ENCODE results near the gene NAA38.

NAA38 gene

DNA sequence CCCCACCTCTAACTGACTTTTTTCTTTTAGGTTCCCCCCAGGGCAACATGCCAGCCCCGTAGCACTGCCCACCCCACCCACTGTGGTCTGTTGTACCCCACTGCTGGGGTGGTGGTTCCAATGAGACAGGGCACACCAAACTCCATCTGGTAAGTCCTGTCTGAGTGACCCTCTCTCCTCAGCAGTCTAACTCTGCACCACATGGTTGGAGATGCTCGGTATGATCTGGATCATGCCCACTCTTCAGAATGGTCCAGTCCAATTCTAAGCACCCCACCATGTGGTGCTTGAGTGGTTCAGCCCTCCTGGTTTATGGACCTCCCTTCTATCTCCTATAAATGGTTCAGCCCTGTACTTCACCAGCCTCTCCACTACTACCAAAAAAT is 17.5 kb downstream of the NAA38 start:
- DNase-seq = peak in 1 of 2 donors; percentile 54

DNA sequence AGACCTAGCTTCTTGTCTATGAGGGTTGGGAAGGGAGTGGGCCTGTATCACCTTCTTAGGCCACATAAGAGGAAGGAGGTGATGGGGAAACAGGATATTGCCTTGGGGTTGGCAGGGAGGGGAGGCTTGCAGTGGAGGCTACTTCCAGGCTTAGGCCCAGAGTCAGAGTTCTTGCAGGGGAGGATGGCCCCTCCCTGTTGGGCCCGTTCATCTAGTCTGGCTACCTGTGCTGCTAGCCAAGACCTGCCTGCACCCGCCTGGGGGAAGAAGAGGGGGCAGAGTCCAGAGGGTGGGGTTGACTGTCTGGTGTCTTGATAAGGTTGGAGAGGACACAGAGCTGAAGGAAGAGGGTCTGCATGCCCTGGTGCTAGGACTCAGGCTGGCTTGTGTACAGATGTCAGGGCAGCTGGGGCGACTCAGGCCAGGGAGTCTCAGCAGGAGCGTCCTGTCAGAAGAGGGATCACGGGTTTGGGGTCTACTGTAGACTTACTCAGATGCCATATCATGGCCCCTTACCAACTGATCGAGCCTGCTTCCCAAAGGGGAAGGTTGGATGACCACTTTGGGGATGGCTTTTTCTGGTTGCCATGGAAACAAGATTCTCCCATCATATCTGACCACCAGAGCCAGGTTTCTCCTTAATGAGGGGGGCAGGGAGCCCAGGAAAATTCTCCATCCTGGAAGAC is 18.0 kb downstream of the NAA38 start:
- DNase-seq = peak; percentile 21 to 46

DNA sequence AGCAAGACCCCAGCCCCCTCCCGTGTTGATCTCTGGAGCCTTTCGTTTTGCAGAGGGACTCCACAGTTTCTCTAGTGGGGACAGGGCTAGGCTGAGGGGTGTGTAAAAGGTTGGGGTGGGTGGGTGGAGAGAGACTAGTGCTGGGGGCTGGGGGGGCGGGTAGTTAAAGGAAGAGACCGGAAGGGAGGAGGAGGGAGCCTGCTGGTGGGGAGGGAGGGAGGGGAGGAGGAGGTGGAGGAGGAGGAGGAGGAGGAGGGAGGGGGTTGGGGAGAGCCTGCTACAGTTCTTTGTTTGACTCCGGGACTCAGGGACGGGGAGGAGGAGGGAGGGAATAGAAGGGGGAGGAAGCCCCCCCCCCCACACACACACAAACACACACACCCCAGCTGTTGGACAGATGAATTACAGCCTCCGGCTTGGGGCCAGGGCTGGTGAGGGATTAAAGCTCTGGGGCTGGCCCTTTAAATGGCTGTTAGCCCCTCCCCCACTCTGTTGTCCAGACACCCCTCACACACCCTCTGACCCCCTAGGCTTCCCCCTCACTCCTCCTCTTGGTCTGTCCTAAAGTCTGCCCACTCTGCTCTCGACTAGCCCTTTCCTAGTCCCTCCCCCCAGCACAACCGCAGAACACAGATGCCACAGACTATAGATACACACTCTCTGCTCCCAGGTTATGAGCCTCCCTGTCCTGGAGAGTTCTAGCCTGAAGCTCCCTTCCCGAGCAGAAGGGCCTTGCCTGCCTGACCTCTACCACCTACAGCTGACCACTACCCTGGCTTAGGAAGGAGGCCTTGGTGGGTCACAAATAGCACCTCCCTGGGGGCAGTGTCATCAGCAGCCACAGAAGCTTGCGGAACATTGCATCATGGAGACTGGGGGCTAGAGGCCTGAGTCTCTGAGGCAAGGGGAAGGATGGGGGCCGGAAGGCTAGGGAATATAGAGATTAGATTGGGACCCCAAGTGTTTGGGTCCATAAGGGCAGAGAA is 19.0 kb downstream of the NAA38 start:
- DNase-seq = peak; percentile 45 to 56

DNA sequence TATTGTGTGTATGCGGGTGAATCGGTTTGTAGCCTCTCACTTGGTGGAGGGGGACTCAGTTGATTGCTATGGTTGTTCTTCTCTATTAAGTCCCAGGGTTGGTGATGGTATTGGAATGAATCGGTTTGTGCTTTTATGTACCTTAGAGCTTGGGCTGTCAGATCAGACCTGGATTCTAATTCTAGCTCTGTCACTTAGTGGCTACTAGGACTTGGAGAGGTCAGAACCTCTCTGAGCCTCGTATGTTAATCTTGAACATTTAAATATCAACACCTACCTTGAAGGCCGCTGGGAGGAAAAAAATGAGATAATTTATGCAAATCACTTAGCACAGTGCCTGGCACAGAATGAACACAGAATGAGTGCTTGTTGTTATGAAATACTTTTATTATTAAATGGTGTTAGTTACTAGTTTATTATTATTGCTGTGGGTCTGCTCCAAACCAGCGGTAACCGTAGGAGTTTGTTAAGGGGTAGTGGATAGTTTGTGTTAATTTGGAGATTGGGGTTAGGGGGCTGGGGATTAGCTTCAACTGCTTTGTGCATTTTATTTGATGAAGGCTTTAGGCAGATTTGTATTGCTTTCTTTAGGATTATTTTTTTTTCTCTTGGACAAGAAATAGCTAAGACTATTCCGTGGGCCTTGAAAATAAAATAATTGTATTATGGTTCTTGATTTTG is 19.8 kb downstream of the NAA38 start:
- peak in 1 of 2 donors; percentile 38 for DNase-seq

DNA sequence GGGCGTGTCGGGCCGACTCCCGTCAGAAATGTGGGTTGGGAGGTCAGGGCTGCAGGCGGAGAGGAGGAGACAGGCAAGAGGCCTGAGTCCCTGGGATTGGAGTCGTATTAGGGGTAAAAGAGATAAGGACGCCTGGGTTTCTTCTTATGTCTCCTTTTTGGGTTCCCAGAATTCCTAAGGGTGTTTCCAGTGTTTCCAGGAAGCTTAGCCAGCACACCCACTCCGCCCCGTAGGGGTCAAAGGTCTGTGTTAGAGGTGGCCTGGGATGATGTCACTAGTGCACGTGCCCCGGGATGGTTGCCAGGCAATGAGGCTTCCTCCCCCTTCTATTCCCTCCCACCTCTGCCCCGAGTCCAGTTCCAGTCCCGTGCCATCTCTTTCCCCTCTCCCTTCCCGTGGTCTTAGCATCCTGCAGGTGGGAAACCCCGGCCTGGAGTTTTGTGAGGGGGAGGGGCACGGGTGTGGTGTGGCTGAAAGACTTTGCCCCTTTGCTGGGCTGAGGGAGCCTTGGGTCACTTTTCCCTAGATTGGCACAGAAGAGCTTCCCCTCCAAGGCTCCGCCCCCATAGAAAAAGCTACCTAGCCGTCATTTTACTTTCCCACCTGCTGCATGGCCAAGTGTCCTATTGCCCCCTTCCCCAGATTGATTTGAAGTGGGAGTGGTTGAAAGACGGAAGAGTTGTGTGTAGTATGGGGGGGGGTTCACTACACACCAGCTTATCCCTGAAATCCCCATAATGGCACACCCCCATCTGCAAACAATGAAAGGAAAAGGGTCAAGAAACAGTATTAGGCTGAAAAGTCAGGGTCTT is 20.6 kb downstream of the NAA38 start:
- DNase-seq = peak; percentile 85 to 87

DNA sequence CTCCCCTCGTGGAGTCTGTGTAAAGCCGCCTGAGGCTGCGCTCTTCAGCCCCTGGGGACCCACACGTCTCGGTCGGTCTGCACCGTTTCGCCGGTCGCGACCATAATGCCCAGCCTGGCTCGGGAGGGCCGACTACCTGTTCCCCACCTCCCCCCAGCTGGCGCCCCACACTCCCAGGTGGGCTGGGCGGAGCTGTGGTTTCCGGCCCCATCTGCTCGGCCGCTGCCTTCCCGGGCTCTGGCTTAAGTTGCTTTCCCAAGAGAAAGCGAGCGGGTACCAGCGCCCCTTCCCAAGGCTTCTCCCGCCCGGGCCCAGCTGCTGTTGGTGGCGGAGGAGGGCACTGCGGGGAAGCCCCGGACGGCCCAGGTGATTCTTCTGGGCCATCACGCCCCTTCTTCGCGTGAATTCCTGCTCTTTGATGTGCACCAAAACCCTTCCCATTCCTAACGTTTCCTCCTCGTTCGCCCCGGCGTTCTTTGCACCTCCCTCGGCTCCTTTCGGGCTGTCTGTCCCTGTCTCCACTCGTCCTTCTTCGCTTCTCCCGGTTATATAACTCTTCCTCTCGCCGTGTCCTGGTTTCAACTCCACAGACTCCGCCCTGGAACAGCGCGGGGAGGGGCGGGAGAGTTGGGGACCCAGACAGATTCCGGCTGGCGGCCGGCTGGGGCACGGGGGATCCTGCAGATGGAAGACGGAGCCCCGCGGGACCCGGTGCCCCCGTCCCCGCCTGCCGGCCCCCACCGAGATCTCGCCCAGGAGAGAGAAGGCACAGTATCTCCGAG is 21.4 kb downstream of the NAA38 start:
- DNase-seq = peak in 1 of 2 donors; percentile 73

DNA sequence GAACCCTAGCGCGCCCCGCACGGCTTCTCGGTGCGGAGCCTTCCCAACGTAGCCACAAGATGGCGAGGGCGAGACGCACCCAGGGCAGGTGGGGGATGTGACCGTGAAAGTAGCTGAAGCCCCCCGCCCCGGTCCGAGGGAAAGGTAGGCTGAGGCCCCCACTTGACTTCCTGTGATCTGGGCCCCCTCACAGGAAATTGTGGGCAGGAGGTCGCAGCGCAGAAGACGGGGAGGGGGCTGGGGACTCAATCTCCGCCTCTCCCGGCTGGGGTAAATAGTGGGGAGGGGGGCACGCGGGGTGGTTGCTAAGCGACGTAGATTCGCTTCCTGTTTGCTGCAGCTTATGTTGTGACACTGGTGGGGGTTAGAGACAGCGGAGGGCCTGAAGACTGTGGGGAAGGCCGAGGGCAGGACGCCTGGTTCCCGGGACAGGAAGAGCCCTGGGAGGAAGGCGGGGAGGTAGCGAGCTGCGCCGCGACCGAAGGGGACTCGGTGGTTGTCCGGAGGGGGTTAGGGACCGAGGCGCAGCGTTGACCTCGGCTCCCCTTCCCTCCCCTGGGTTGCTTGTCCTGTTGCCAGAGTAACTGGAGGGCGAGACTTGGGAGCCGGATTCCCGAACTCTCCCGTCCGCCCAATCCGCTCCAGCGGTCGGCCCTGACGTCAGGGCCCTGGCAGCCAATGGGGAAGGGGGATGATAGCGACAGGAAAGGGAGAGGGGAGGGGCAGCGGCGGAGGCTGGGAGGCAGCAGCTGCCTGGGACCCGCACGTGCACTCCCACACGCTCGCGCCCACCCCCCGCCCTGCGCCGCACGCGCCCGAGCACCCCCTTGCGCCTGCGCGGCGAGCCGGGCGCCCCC is 22.2 kb downstream of the NAA38 start:
- DNase-seq = peak; percentile 95 to 96

DNA sequence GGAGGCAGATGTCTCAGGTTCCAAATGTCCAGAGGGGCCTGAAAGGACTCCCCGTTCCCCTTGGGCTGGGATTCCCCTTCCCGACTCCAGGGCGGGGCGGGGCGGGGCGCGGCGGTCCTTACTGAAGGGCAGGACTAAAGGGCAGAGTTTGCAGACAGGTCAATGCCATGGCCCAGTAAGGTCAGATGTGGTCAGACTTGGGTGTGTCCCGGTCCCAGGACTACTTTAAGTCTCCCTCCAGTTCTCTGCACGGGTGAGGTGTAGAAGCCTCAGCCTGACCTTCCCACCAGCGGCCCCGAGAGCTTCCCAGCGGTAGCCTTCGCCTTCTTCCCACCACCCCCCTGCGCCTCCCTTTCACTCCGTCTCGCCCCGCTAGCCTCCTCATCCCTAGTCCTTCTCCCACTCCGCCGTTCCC is 22.8 kb downstream of the NAA38 start:
- peak; percentile 81 to 84 for DNase-seq

DNA sequence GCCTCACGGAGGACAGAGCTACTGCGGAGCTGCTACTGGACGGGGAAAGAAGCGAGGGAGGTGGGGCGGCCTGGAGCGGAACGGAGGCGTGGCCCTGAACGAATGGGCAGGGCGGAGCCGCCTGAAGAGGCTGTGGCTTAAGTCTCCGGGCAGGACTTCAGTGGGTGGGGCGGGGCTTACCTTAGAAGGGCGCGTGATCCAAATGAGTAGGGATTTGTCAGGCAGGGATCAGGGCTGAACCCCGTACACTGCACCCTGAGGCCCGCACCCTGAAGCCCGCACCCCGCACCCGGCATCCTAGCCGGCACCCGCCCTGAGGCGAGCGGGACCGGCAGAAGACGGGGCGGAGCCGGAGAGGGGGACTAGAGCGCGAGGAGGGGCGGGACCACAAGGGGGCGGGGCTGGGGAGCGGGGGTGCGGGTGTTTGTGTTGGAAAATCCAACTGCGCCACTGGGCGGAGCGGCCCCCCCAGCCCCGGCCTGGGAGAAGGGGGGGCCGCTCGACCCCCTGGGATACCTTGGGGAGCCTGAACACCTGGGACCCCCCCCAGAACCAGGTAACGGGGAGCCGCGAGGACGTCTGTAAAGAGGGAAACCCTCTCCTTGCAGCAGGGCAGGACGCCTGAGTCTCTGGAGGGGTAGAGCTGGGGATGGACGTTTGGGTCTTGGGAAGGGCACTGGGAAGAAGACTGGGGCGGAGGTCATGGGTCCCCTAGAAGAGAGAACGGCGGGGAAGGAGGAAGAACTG is 23.4 kb downstream of the NAA38 start, which contains the start of gene KDM6B:
Gene KDM6B, plus strand, starts transcription at position 423 of the 747 bp plus-strand sequence. CDS start 11,338 bp downstream, outside the sequence.
- peak; percentile 91 to 92 for DNase-seq

DNA sequence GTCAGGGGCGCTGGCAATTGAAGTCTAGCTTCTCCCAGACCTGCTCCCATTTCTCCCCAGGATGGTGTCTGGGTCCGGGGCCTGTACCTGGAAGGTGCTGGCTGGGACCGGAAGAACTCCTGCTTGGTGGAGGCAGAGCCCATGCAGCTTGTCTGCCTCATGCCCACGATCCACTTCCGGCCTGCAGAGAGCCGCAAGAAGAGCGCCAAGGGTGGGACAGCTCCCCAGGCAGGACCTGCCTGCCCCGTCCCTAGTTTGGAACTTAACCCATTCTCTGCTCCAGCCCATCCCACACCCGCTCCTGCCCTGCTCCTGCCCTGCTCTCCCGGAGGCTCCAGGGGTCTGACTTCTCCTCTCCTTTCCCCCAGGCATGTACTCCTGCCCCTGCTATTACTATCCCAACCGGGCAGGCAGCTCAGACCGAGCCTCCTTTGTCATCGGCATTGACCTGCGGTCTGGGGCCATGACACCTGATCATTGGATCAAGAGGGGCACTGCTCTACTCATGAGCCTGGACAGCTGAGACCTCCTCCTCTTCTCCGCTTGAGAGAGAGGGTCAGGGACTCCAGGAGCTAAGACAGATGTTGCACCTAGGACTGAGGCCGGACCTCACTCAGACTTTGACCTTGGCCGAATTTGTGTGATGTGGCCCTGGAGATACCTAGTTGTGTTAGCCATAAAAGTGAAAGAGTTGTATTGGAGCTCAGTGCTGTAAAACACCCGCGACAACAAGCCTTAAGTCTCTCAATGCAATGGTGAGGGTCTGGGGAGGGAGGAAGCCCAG is 24.2 kb downstream of the NAA38 start:
- no peak for DNase-seq

DNA sequence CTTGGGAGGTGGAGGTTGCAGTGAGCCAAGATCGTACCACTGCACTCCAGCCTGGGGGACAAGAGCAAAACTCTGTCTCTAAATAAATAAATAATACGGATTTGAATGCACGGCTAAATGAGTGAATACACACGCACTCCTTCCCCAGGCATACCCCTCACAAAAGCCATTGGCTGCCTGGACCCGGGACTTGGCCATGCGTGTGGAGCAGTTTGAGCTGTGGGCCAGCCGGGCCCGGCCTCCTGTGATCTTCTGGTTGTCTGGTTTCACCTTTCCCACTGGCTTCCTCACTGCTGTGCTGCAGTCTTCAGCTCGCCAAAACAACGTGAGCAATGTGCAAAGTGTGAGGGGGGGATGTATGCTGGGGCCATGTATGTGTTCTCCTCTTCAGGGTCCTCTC is 24.9 kb downstream of the NAA38 start:
- no peak for DNase-seq

DNA sequence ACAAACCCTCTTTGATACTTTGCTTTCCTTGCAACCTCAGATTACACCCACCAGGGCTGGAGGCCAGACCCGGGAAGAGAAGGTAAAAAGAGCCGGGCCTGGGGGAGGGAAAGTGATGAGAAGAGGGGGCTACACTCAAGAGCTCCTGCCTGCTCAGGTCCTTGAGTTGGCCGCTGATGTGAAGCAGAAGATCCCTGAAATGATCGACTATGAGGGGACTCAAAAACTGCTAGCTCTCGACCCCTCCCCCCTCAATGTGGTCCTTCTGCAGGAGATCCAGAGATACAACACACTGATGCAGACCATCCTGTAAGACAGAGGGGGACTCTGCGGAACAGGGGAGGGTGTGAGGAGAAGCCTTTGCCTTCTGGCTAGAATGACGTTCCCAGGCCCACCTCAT is 26.1 kb downstream of the NAA38 start:
- DNase-seq = no peak

DNA sequence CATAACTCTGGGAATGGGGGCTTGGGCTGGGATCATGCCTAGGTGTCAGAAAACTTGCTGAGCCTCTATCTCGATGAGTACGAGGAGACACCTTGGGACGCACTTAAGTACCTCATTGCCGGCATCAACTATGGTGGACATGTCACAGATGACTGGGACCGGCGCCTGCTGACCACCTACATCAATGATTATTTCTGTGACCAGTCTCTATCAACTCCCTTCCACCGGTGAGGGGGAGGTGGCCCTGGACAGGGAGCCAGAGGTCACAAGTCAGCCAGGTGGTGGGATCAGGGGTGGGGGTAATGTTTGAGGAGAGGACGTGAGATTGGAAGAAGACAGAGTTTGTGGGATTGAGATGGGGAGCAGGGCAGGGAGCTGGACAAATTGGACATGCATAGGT is 26.7 kb downstream of the NAA38 start:
- no peak for DNase-seq

DNA sequence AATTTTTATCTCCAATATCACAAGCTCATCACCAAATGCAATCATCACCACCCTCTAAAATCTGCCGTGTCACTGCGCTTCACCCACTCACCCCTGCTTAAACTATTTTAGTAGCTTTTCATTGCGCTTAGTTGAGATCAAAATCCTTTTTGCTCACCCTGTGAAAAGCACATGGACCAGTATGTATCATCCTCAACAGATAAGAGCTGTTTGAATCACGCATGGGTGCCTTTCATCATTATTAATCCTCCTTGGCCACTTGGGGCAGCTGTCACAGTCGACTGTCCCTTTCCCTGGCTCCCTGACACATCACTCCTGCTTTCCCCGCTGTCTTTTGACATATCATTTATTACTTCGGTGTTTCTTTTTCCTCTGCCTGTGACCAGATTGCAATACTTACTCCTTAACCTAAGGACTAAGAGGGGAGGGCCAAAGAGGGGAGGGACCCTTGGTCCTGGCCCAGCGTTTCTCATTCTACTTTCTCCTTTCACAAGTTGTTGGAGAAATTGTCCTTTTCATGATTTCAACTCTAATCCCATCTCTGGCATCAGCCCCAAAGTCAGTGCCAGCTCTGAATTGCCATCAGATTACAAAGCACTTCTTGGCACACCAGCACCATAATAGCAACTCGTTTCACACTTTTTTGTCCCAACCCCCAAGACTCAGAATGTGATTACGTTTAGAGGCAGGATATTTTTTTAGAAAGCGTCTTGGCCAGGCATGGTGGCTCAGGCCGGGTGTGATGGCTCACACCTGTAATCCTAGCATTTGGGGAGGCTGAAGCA is 32.0 kb downstream of the NAA38 start:
- DNase-seq = no peak

DNA sequence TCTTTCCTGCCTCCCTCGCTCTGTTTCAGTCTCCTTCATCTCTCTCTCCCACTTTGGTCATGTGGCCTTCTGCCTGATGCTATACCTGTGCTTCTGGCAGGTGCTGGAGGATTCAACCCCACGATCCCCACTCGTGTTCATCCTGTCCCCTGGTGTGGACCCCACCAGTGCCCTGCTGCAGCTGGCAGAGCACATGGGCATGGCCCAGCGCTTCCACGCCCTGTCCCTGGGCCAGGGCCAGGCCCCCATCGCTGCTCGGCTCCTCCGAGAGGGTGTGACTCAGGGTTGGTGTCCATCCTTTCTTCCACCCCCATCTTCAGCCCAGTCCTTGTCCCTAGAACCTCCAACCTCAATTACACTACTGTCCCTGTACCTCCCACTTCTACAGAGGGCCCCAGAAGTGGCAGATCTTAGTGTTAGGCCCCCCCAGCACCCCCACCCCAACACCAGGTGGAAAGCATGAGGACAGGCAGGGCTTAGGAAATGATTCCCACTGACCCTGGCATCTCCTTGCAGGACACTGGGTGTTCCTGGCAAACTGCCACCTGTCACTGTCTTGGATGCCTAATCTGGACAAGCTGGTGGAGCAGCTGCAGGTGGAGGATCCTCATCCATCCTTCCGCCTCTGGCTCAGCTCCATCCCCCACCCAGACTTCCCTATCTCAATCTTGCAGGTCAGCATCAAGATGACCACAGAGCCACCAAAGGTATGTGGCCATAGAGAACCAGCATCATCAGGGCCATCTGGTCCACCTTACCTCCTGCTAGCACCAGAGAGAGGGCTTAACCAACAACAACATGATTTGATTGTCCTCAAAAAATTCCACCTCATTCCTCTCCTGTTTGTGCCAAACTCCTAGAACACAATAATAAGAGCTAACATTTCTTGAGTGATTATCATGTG is 33.1 kb downstream of the NAA38 start:
- DNase-seq = no peak

DNA sequence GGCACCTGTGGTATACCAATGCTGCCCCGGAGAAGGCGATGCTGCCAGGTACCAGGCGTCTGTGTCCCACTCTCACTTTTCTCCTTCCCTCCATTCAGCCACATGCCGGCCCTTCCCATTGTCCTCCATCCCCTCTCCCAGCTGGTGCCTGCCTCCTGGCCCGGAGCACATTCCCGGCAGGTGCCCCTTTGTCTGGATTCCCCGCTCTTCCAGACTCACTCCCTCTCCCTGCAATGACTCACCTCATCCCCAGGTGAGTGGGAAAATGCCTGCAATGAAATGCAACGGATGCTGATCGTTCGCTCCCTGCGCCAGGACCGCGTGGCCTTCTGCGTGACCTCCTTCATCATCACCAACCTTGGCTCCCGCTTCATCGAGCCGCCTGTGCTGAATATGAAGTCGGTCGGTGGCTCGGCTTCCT is 33.8 kb downstream of the NAA38 start:
- no peak for DNase-seq

DNA sequence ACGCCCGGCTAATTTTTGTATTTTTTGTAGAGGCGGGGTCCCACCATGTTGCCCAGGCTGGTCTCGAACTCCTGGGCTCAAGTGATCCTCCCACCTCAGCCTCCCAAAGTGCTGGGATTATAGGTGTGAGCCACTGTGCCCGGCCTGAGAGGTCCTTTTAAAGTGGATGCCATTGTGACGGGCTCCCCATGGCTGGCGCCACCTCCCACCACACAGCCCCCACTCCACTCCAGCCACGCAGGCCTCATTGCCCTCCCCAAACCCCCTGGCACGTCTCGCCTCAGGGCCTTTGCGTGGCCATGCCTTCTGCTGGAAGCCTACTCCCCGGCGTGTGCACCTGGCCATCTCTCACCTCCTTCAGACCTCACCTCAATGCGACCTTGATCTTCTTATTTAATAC is 35.2 kb downstream of the NAA38 start:
- DNase-seq = no peak

Data from CD4-positive, alpha-beta T cell treated with Interleukin-4 for 1 hour (primary cell).